ENCODE data around the gene APRT. TPM values are rescaled to one million over a fixed set of nuclear protein-coding genes. Genes with fewer than 3 reads are reported as not detected.
A peak's percentile ranks its signal among the peaks of the same experiment; 100 is the strongest.
"Not testable (repeated sequence)": the region's sequence is repeated elsewhere in the genome, so short reads cannot be mapped to it uniquely, and the experiment has no call there.

APRT gene
- total and polyA plus RNA-seq, 12 donors = 20.8 to 166 (median 36.9) TPM

DNA sequence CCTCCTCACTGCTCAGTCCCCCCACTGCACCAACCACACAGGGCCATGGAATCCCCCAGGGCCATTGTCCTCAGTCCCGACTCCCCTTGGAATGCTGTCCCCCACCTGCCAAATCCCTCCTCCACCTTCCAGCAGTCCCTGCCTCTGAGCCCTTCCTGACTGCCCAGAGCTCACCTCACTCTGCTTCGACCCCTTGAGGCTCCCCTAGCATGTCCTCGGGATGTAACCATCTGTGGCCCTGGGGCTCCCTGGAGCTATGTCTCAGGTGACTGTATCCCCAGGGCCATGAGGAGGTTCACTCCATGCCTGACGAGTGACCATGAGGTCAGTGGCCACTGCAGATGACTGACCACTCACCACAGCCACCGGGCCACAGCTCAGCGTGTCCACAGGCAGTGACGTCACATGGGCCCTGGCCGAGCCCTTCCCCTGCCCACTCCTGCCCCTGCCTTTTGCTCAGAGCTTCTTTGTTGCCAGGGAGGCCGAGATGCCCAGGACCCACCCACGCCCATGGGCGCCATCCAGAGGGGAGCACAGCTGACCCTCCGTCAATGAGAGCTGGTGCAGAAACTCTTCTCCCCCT lies 19.0 kb downstream of the APRT start:
- Histone ChIP-seq H3K4me3 (no peak overlapping the region), H3K27ac (no peak overlapping the region), H3K27me3 (peaks cover 0 to 53% (median 22%) of the 10 kb centered on the region in 7 donors), H3K36me3 (no peaks in the 10 kb centered on the region), H3K4me1 (peaks cover 0 to 34% (median 9%) of the 10 kb centered on the region in 9 donors), H3K9me3 (no peaks in the 10 kb centered on the region)
- intact Hi-C loops (cut with DNase I) = no loop called here
- TF ChIP-seq, protein P1, sequence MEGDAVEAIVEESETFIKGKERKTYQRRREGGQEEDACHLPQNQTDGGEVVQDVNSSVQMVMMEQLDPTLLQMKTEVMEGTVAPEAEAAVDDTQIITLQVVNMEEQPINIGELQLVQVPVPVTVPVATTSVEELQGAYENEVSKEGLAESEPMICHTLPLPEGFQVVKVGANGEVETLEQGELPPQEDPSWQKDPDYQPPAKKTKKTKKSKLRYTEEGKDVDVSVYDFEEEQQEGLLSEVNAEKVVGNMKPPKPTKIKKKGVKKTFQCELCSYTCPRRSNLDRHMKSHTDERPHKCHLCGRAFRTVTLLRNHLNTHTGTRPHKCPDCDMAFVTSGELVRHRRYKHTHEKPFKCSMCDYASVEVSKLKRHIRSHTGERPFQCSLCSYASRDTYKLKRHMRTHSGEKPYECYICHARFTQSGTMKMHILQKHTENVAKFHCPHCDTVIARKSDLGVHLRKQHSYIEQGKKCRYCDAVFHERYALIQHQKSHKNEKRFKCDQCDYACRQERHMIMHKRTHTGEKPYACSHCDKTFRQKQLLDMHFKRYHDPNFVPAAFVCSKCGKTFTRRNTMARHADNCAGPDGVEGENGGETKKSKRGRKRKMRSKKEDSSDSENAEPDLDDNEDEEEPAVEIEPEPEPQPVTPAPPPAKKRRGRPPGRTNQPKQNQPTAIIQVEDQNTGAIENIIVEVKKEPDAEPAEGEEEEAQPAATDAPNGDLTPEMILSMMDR (IDR thresholded peaks at IDR 0.05) = no peak
- peak in 1 of 8 donors; percentile 12 for ATAC-seq
- WGBS, 2 donors = 81% methylated on average over 12 of the region's 12 CpGs
- DNase-seq = no peak

DNA sequence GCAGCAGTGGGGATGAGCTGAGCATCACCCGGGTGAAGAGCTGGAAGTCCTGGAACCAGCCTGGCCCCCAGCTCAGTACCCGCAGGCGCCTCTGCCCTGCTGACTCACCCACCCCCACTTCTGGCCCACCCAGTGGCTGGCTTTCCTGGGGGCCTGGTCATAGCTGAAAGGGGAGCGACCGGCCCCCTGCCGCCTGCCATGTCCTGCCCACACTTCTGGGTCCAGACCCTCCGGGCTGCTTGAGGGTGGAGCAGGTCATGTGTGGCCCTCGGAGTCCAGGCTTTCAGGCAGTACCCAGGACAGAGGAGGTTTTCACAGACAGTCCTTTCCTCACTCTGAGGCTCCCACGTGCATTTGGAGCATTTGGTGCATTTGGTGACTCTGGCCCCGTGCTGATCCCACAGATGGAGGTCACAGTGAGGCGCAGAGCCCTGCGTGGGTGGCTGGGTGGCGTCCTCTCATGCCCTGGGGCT lies 19.6 kb downstream of the APRT start:
- Histone ChIP-seq H3K27ac (no peak overlapping the region), H3K4me3 (no peak overlapping the region), H3K36me3 (no peaks in the 10 kb centered on the region), H3K27me3 (peaks cover 0 to 53% (median 22%) of the 10 kb centered on the region in 7 donors), H3K4me1 (peaks cover 0 to 34% (median 9%) of the 10 kb centered on the region in 9 donors), H3K9me3 (no peaks in the 10 kb centered on the region)
- DNase-seq (no peak), ATAC-seq (peak in 1 of 8 donors; percentile 23)
- TF ChIP-seq, protein P1 (IDR thresholded peaks at IDR 0.05) = no peak
- 78 to 79% methylated on average over 13 of the region's 13 CpGs for WGBS, 2 donors
- intact Hi-C loops (cut with DNase I) = no loop called here

DNA sequence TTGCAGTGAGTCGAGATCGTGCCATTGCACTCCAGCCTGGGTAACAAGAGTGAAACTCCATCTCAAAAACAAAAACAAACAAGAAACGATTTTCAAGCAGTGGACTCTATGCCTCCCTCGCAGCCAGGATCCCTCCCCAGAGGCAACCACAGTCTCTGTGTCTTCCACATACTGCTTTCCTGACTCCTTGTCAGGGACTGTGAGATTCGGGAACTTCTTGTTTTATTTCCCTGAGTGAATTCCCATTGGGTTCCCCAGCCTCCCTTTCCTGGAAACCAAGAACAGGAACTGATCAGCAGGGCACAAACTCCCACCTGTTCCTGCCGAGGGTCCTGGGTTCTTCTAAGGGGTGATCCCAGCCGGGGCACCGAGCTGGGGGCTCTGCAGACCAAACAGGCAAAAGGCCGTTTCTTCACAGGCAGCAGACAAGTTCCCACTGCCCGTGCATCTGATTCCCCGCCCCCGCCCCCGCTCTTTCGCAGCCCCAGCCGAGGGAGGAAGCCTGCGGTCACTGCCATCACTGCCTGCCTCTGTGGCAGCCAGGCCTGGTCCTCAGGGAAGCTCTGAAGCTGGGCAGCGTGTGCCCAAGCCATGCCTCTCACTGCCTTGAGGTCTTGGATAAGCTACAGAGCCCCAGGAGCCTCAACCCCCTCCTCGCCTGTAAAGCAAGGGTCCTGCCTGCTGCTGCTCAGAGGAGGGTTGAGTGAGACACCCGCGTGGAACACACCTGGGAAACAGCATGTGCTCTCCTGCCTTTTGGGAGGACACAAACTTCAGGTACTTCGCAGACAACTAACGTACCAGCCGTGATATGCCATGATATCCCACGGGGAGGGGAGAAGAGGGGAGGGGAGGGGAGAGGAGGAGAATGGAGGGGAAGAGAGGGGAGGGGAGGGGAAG lies 21.2 kb downstream of the APRT start:
- peak in 1 of 2 donors; percentile 44 for DNase-seq
- H3K27ac ChIP-seq = peak overlapping the region in 2 of 10 donors; percentile 31 to 79
- peak overlapping the region in 3 of 10 donors; percentile 1 to 30 (median 5) for H3K4me3 ChIP-seq
- WGBS, 2 donors = 21 to 26% methylated on average over 23 to 24 of the region's 24 CpGs
- intact Hi-C loops (cut with DNase I) = no loop called here
- H3K4me1 ChIP-seq = peaks cover 0 to 36% (median 9%) of the 10 kb centered on the region in 9 donors
- H3K27me3 ChIP-seq = peaks cover 0 to 53% (median 22%) of the 10 kb centered on the region in 7 donors
- TF ChIP-seq, protein P1 (IDR thresholded peaks at IDR 0.05) = no peak
- ATAC-seq = peak in 7 of 8 donors; percentile 32 to 67 (median 58)
- no peaks in the 10 kb centered on the region for H3K36me3 ChIP-seq
- no peaks in the 10 kb centered on the region for H3K9me3 ChIP-seq

- H3K9me3 ChIP-seq = no peaks in the 10 kb centered on the region
- intact Hi-C loops (cut with DNase I) = loop anchor here in 1 of 10 donors (5.0 kb wide), 1 partner anchor 47 kb away; no protein-coding TSS in a partner anchor
- no peak overlapping the region for H3K4me3 ChIP-seq
- 85 to 89% methylated on average over 7 of the region's 7 CpGs for WGBS, 2 donors
- no peaks in the 10 kb centered on the region for H3K36me3 ChIP-seq
- peaks cover 0 to 38% (median 9%) of the 10 kb centered on the region in 9 donors for H3K4me1 ChIP-seq
- peak in 1 of 8 donors; percentile 34 for ATAC-seq
- TF ChIP-seq, protein P1 (IDR thresholded peaks at IDR 0.05) = no peak
- peak overlapping the region in 1 of 10 donors; percentile 79 for H3K27ac ChIP-seq
- peaks cover 0 to 47% (median 22%) of the 10 kb centered on the region in 7 donors for H3K27me3 ChIP-seq
- no peak for DNase-seq
Observed at GRCh38 chr16:88789594-88789993, 22.1 kb downstream of the APRT start.

- H3K27ac ChIP-seq, H3K4me3 ChIP-seq, H3K9me3 ChIP-seq, DNase-seq, ATAC-seq, H3K36me3 ChIP-seq: not testable (repeated sequence)
- intact Hi-C loops (cut with DNase I) = loop anchor here in 1 of 10 donors (5.0 kb wide), 1 partner anchor 46 kb away; no protein-coding TSS in a partner anchor
- Histone ChIP-seq H3K4me1 (peaks cover 0 to 42% (median 13%) of the 10 kb centered on the region in 9 donors), H3K27me3 (peaks cover 0 to 38% (median 19%) of the 10 kb centered on the region in 7 donors)
- 97 to 98% methylated on average over 8 of the region's 8 CpGs for WGBS, 2 donors
Observed at GRCh38 chr16:88788749-88789148, 23.0 kb downstream of the APRT start.

Data from heart right ventricle (tissue), 16 donors.